ENCODE data around the gene ZNF770. TPM values are rescaled to one million over a fixed set of nuclear protein-coding genes. Genes with fewer than 3 reads are reported as not detected.

Gene ZNF770
- total and polyA plus RNA-seq, 2 of the 4 experiments (the other 2 are of a cell fraction), result 9.4 to 26.5 TPM

- H3K56ac ChIP-seq (ENCODE audit: extremely low read depth, insufficient read depth, low read length), result no peak overlapping the region
- DNase-seq (no peak), ATAC-seq (ENCODE audit: low read depth) (no peak)
- H3K9ac ChIP-seq (ENCODE audit: low read depth, low read length), result no peak overlapping the region
- no TSS peak for BruUV-seq (replicated peaks)
- no peaks in the 10 kb centered on the region for H3K79me1 ChIP-seq (ENCODE audit: low read depth in 1 of 2, low read length in 2 of 2)
- no peak overlapping the region for H2AK9ac ChIP-seq (replicated peaks; ENCODE audit: low read depth, low read length, poor library complexity)
- H3K36me3 ChIP-seq (ENCODE audit: control insufficient read depth, insufficient read depth, low read length), result no peaks in the 10 kb centered on the region
- H2BK5ac ChIP-seq (ENCODE audit: low read depth, low read length, poor library complexity, severe bottlenecking), result no peak overlapping the region
- no peaks in the 10 kb centered on the region for H3K9me3 ChIP-seq (ENCODE audit: control insufficient read depth, insufficient read depth, low read length)
- no peaks in the 10 kb centered on the region; the same call in 1 of the 2 replicates for H3K27me3 ChIP-seq (ENCODE audit: control insufficient read depth, insufficient read depth, low read length)
- H4K20me1 ChIP-seq (ENCODE audit: insufficient read depth, low read length), result no peaks in the 10 kb centered on the region
- H4K8ac ChIP-seq (ENCODE audit: low read depth in 2 of 2, low read length in 2 of 2), result no peak overlapping the region
- H4K5ac ChIP-seq (ENCODE audit: low read depth, low read length), result no peak overlapping the region
- no peak for TF ChIP-seq MAZ (IDR thresholded peaks at IDR 0.05; ENCODE audit: borderline replicate concordance, low read depth, low read length)
- H2BK15ac ChIP-seq (ENCODE audit: low read depth, low read length), result no peak overlapping the region
- H2AK5ac ChIP-seq (ENCODE audit: low read depth, low read length), result no peak overlapping the region
- no peaks in the 10 kb centered on the region for H3K9me1 ChIP-seq (ENCODE audit: insufficient read depth, low read length)
- no peaks in the 10 kb centered on the region for H3K4me1 ChIP-seq (ENCODE audit: control insufficient read depth, insufficient read depth, low read length)
- POLR2A ChIA-PET (ENCODE audit: unreplicated experiment), result no interaction called here
- no peak overlapping the region for H3K27ac ChIP-seq (ENCODE audit: insufficient read depth, low read length)
- no peak overlapping the region for H3K14ac ChIP-seq (replicated peaks; ENCODE audit: low read depth, low read length)
- no peak overlapping the region for H3K4me3 ChIP-seq (ENCODE audit: insufficient read depth, low read depth, low read length)
- no peak overlapping the region for H2AFZ ChIP-seq (replicated peaks; ENCODE audit: low read length, poor library complexity)
- no peak overlapping the region for H3K4ac ChIP-seq (ENCODE audit: low read depth, low read length)
- no peak overlapping the region for H2BK120ac ChIP-seq (ENCODE audit: low read depth, low read length)
- no CpG with 5 or more reads among the region's 3 CpGs for WGBS, 2 experiments (ENCODE audit: extremely low coverage in 2 of 2, insufficient read length in 1 of 2)
- H3K18ac ChIP-seq (ENCODE audit: low read depth, low read length), result no peak overlapping the region
- H2BK20ac ChIP-seq (ENCODE audit: low read depth, low read length), result no peak overlapping the region
- H4K91ac ChIP-seq (ENCODE audit: insufficient read depth, low read depth, low read length), result no peak overlapping the region
- dilution Hi-C loops (cut with HindIII; ENCODE audit: low sequenced_read_pairs, unreplicated experiment) (no loop called here), intact Hi-C loops (cut with micrococcal nuclease) (no loop called here), in situ Hi-C loops (cut with MboI; ENCODE audit: low sequenced_read_pairs) (no loop called here)
- no peak overlapping the region for H3K23ac ChIP-seq (ENCODE audit: low read depth, low read length)
- CTCF ChIA-PET, result no interaction called here
- H3K4me2 ChIP-seq (ENCODE audit: low read depth, low read length), result no peak overlapping the region
Measured at GRCh38 chr15:35023804-35024203, 35.7 kb upstream of the ZNF770 start.
